ENCODE results near the gene AGTRAP.

The AGTRAP gene

GRCh38 chr1:11797525-11798216 lies 61.7 kb downstream of the AGTRAP start:
- Histone ChIP-seq H3K27ac (ENCODE audit: low read depth in 2 of 2, low read length in 2 of 2) (no peak overlapping the region), H3K9me3 (ENCODE audit: control insufficient read depth in 2 of 2, low read length in 2 of 2) (no peaks in the 10 kb centered on the region), H3K4me3 (ENCODE audit: low read length in 2 of 2) (no peak overlapping the region), H3K36me3 (ENCODE audit: control insufficient read depth in 2 of 2, insufficient read depth in 2 of 2, low read length in 2 of 2) (peaks cover 51 to 52% of the 10 kb centered on the region in 2 donors), H3K4me1 (ENCODE audit: control insufficient read depth in 2 of 2, insufficient read depth in 2 of 2, low read length in 2 of 2) (peaks cover under 1 to 4% of the 10 kb centered on the region in 2 donors), H3K9ac (ENCODE audit: low read depth in 1 of 2, low read length in 2 of 2) (no peak overlapping the region), H3K27me3 (ENCODE audit: control insufficient read depth in 2 of 2, insufficient read depth in 2 of 2, low read length in 2 of 2) (no peaks in the 10 kb centered on the region)

GRCh38 chr1:11799099-11799498 lies 63.2 kb downstream of the AGTRAP start:
- H3K27ac ChIP-seq (ENCODE audit: low read depth in 2 of 2, low read length in 2 of 2), result no peak overlapping the region

DNA sequence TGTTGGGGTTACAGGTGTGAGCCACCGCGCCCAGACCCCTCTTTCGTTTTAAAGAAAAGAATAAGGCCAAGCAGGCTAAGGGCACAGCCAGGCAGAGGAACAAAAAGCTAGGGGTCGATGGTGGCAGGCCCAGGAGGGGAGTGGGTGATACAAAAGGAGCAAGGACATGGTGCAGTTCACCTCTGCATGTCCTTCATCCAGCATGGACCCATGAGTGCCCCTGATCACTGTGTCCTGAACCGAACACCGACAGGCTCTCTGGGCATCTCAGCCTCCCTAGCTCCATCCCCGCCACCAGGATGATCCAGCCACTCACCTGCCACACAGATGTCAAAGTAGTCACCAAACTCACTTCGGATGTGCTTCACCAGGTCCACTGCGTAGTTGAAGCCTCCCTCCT lies 64.0 kb downstream of the AGTRAP start:
- Histone ChIP-seq H3K9ac (ENCODE audit: low read depth in 1 of 2, low read length in 2 of 2) (no peak overlapping the region), H3K27ac (ENCODE audit: low read depth in 2 of 2, low read length in 2 of 2) (no peak overlapping the region), H3K9me3 (ENCODE audit: control insufficient read depth in 2 of 2, low read length in 2 of 2) (no peaks in the 10 kb centered on the region), H3K4me3 (ENCODE audit: low read length in 2 of 2) (no peak overlapping the region), H3K27me3 (ENCODE audit: control insufficient read depth in 2 of 2, insufficient read depth in 2 of 2, low read length in 2 of 2) (no peaks in the 10 kb centered on the region), H3K4me1 (ENCODE audit: control insufficient read depth in 2 of 2, insufficient read depth in 2 of 2, low read length in 2 of 2) (peaks cover 20 to 23% of the 10 kb centered on the region in 2 donors), H3K36me3 (ENCODE audit: control insufficient read depth in 2 of 2, insufficient read depth in 2 of 2, low read length in 2 of 2) (peaks cover 37 to 38% of the 10 kb centered on the region in 2 donors)

More at GRCh38 chr1:11799099-11799498, 63.2 kb downstream of the AGTRAP start:
- Histone ChIP-seq H3K4me3 (ENCODE audit: low read length in 2 of 2) (no peak overlapping the region), H3K9ac (ENCODE audit: low read depth in 1 of 2, low read length in 2 of 2) (no peak overlapping the region), H3K9me3 (ENCODE audit: control insufficient read depth in 2 of 2, low read length in 2 of 2) (no peaks in the 10 kb centered on the region), H3K4me1 (ENCODE audit: control insufficient read depth in 2 of 2, insufficient read depth in 2 of 2, low read length in 2 of 2) (peaks cover 14 to 16% of the 10 kb centered on the region in 2 donors), H3K36me3 (ENCODE audit: control insufficient read depth in 2 of 2, insufficient read depth in 2 of 2, low read length in 2 of 2) (peaks cover 45 to 46% of the 10 kb centered on the region in 2 donors), H3K27me3 (ENCODE audit: control insufficient read depth in 2 of 2, insufficient read depth in 2 of 2, low read length in 2 of 2) (no peaks in the 10 kb centered on the region)

GRCh38 chr1:11800391-11800755 lies 64.4 kb downstream of the AGTRAP start:
- H3K27ac ChIP-seq (ENCODE audit: low read depth in 2 of 2, low read length in 2 of 2), result no peak overlapping the region
- no peak overlapping the region for H3K9ac ChIP-seq (ENCODE audit: low read depth in 1 of 2, low read length in 2 of 2)
- H3K36me3 ChIP-seq (ENCODE audit: control insufficient read depth in 2 of 2, insufficient read depth in 2 of 2, low read length in 2 of 2), result peaks cover 32 to 34% of the 10 kb centered on the region in 2 donors

More at GRCh38 chr1:11800391-11800755, 64.4 kb downstream of the AGTRAP start:
- Histone ChIP-seq H3K4me3 (ENCODE audit: low read length in 2 of 2) (no peak overlapping the region), H3K9me3 (ENCODE audit: control insufficient read depth in 2 of 2, low read length in 2 of 2) (no peaks in the 10 kb centered on the region), H3K4me1 (ENCODE audit: control insufficient read depth in 2 of 2, insufficient read depth in 2 of 2, low read length in 2 of 2) (peaks cover 24 to 27% of the 10 kb centered on the region in 2 donors), H3K27me3 (ENCODE audit: control insufficient read depth in 2 of 2, insufficient read depth in 2 of 2, low read length in 2 of 2) (no peaks in the 10 kb centered on the region)

All from mucosa of rectum (tissue), 2 donors.